Measurements from ENCODE around the gene CRNKL1. TPM values are rescaled to one million over a fixed set of nuclear protein-coding genes. Genes with fewer than 3 reads are reported as not detected.

CRNKL1 gene
- 13.3 and 16.4 TPM in 2 replicates for total RNA-seq

DNA sequence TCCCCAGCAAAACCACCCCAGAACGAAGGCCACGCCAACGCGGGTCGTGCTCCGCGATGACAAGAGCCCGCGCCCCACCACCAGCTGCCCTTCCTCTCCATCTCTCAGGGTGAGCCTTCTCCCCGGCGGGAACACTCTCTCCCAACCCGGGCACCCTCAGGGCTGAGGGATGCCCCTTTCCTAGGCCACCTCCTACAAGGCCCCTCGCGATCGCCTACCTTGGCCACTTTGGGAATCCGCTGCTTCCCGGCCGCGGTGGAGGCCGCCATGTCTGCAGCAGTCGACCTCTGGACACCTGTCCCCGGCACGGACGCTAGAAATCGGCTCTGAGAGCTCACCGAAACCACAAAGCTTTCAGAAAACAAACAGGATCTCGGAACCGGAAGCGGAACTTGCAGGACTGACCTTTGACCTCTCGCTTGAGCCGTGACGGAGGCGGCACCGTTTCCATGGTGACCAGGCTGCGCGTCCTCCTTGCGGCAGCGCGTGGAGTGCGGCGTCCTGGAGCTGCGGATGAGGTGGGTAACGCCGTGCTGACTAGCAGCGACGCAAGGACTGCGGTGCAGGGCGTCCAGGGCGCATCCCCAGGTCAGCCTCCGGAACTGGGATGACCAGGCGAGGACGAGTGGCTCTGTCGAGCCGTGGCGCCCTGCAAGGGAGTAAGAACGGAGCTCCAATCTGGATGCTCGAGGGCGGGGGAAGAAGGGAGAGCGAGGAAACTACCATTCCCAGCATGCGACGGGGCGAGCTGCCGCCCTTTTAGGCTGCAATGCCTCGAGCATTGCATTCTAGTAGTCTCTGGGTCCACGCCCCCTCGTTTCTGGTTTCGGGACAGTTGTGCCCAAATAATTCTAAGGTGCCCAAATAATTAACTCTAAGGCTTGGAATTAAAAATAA, at the start of gene CRNKL1, which contains the start of gene CFAP61:
Gene CRNKL1, minus strand, starts transcription at position 393 of the 897 bp plus-strand sequence. Its CDS starts 124 bp downstream, at position 269.
Gene CFAP61, plus strand, starts transcription at position 459 of the 897 bp plus-strand sequence. CDS start 4,122 bp downstream, outside the sequence.

DNA sequence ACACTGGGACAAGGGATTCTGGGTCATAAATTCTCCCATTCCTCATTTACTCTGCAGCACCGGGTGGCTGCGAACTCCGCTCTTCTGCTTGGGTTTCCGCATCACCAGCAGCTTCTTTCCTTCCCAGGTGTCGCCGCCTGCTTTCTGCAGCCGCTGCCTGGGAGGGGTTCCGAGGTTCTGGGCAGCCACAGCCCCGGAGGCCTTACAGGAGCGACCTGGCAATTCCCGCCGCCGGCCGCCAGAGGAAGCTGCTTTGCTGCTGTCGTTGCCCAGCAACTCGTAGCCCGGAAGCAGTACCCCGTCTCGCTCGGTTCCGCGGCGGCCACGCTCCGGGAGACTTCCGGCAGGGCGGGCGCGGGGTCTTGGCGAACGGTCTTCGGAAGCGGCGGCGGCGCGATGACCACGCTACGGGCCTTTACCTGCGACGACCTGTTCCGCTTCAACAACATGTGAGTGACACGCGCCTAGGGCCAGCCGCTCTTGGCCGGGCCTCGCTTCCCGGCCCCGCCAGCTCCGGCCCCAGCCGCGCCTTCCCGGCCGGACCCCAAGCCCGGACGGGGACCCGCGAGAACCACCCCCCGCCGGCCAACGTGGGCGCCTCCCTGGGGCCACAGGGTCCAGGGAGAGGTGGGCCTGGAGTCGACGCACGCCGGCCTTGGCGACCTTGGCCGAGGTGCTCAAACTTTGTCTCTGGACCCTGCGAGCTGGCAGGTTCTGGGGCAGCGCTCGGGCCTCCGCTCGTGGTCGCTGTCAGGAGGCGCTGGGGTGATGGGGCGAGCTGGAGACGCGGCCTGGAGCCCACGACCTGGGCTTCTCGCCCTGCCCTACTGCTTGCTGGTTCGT, 35.0 kb downstream of the CRNKL1 start, which contains the start of gene NAA20:
Gene NAA20, plus strand, starts transcription at position 362 of the 843 bp plus-strand sequence. Its CDS starts 35 bp downstream, at position 397.

Other genes with a start within 250 kb of the CRNKL1 start
- gene NAA20, start 35.1 kb downstream of the CRNKL1 start, total RNA-seq, result 63.4 and 73.4 TPM in 2 replicates
- gene CFAP61, start 66 bp upstream of the CRNKL1 start, total RNA-seq, result 0.08 TPM in 1 of 2 replicates, not detected in the other

Measured in hair follicular keratinocyte (primary cell).